Measurements from ENCODE around the gene CDH11.

CDH11 gene

DNA sequence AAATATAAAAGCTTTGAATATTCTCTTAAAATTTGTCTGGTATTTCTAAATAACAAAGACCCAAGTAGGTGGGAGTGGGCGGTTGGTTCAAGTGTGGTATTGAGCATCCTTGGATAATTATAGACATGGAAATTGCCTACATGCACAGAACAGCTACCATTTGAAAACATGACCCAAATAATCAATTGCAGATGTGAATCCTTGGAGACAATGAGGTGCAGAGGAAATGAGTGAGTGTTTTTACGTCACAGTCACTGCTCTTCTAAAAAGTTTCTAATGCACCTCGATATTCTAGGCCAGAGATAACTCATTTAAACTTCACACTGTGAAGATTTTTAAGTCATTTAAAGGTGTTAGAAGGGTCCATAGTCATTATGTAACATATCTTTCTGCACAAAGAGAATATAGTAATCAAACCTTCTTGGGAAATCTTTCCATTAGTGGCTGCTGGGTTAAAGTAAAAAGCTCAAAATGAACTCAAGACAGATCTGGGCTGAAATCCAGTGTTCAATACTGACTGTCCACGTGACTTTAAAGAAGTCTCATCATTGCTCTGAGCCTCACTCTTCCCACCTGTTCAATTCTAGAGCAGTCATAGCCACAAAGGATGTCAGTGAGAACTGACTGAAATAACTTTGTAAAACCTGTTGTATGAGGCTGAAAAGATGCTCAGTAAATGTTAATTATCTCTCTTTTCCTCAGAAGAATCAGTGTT is 144.5 kb downstream of the CDH11 start:
- DNase-seq (ENCODE audit: low read depth, low spot score), result no peak

DNA sequence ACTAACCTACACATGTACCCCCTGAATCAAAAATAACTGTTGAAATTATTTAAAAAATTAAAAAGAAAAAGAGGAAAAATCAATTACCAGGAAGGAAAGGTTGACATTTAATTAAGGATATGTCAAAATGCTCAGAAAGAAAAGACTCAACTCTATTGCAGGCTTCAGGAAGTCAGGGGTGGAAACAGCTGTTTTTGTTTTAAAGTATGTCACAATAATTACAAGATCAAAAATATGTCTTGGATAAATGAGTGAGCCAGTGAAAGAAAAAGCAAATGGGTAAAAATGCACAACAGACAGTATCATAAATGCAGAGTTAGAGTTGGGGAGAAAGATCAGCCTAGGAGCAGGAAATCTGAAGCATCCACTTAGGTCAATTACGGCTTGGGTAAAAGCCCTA is 146.0 kb downstream of the CDH11 start:
- DNase-seq (ENCODE audit: low read depth, low spot score), result no peak

DNA sequence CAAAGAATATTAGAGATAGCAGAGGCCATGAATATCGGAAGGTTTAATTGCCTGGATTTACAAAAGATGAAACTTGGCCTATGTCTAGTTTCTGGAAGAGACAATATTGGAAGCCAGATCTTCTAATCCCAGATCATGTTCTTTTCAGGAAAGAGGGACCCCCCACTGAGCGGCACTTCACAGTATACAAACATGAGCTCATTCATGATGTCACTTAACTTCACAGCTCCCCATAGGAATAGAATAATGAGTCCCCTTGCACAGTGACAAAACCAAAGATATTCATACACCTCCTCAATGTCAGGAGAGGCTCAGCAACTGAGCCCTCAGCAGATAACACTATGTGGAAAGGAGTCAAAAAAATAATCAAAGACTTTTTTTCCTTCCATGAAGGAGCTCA is 147.5 kb downstream of the CDH11 start:
- DNase-seq (ENCODE audit: low read depth, low spot score), result no peak

DNA sequence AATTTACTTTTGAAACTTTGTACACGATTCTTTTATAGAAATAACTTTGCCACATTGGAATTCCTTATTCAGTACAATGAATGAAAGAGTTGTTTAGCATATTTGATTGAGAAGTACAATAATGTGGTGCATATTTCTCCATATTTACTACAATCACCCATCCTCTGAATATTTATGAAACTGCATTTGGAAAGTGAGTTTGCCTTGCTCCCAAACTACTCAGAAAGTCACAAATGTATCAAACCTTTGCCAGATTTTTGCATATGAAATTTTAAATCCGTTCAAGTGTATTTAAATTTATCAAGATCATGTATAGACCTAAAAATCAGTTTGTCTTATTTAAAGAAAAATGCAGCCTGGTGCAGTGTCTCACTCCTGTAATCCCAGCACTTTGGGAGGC is 148.7 kb downstream of the CDH11 start:
- DNase-seq (ENCODE audit: low read depth, low spot score), result no peak

DNA sequence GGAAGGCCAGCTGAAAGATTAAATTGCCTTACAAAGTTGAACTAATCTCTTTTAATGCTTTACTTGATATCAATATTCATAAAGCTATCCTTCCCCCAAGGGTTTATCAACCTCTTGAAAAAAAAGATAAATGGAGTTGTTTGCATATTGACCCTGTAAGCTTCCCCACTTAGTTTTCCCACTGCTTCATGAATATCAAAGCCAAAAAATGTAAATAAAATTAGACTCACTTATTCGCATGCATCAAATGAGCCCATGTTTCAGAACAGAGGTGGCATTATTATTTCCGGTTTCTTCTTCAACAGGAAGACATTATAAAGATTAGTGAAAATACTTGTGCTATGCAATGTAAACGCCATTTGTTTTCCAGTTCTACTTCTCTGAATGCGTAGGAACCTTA is 150.7 kb downstream of the CDH11 start:
- DNase-seq (ENCODE audit: low read depth, low spot score), result no peak

DNA sequence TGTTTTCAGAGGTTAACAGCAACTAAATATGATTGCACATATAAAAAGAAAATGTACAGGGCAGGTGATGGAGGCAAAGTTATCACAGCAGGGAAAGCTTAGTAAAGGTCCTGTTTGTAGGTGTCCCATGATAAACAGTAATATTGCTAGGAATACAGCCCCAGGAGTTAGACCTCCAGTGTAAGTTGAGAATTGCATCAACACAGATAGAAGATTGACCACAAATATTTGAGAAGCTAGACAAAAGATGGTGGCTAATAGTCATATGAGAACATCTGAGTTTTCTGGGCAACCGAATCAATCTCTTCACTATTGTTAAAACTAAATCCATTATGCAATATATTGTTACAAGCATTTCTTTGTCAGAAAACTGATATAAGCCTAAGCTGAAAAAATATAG is 152.6 kb downstream of the CDH11 start:
- DNase-seq (ENCODE audit: low read depth, low spot score), result no peak

DNA sequence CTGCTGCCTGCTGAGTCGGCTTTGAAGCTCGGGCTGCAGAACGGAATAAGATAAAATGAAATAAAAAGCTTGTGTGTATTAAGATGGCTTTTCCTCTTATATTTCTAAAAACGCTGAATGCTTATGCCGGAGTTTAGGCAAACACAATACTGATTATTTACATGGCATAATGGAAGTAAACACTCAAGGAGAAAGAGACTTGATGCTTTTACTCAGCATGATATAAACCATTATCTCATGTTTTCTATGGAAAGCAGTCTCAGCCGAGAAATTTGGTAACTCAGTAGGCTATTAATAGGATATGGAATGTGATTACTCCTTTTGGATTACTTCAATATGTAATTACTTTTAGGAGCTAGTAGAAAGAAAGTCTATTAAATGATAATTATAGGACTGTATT is 153.3 kb downstream of the CDH11 start:
- DNase-seq (ENCODE audit: low read depth, low spot score), result no peak

DNA sequence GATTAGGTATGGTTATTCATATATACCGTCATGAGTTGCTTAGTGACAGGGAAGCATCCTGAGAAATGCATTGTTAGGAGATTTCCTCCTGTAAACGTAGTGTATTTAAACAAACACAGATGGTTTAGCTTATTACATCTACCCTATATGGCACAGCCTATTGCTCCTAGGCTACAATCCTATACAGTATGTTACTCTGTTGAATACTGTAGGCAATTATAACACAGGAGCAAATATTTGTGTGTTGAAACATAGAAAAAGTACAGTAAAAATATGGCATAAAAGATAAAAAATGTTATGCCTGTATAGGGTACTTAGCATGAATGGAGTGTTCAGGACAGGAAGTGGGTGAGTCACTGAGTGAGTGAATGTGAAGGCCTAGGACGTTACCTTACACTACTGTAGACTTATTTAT is 157.7 kb downstream of the CDH11 start:
- DNase-seq (ENCODE audit: low read depth, low spot score), result no peak

DNA sequence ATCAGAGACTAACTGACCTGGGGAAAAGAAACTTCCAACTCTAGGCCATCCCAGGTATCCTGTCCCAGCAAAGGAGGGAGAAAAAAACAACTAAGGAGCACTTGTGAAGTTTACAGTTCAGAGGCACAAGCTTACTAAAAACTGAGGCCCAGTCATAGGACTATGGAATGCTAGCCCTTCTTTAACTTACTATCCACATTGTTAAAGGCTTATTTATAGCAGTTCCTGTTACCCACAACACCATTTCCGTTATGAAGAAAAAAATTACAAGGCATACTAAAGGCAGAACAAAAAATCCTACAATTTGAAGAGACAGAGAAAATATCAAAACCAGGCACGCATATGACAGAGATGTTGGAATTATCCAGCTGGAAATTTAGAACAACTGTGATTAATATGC is 159.1 kb downstream of the CDH11 start:
- no peak for DNase-seq (ENCODE audit: low read depth, low spot score)

DNA sequence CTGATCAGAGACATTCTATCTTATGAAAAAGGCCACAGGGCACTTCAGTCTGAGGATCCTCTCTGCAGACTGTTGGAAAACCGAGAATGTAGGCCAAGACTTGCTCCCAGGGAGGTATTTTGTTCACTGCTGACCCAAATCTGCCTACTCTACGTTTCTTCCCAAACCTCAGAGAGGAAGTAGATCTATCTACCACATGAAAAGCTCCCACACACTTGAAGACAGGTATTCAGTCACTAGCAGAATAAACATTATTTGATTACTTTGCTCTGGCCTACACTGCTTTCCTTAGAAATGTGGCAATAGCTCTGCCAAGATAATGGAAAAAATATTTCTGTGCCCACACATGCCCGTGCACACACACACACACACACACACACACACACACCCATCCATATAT is 164.6 kb downstream of the CDH11 start:
- DNase-seq (ENCODE audit: low read depth, low spot score), result no peak

DNA sequence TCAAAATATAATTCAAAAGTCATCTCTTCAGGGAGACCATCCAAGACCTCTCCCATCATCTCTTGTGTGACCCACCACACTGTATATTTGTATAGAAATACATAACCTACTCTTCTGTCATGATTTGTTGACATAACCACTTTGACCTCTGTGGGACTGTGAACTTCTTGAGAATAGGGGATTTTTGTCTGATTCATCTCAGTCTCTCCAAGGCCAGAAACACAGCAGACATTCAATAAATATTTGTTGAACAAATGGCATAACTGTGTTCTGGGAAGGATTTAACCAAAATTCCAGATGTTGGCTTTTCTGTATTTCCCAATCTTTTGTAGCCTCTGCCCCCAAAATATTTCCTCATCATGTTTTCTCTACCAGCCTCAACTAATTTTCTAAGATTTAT is 169.7 kb downstream of the CDH11 start:
- peak; percentile 87 for DNase-seq (ENCODE audit: low read depth, low spot score)

DNA sequence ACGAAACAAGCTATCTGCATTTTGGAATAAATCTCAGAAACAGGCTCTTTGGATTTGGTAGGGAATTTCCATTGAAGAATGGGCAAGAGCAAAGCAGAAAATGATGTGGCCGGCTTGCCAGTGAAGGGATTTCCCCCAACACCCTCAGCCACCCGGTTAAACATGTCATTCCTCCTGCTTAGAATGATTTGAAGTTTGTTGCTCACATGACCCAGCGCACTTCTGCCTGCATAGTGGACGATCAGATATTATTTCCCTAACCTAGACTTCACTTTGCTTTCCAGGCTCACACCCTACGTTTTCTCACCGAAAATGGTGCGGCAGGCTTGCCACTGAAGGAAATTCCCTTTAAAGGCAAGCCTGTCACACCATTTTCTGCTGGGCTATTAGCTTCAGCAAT is 170.7 kb downstream of the CDH11 start:
- DNase-seq (ENCODE audit: low read depth, low spot score), result no peak

DNA sequence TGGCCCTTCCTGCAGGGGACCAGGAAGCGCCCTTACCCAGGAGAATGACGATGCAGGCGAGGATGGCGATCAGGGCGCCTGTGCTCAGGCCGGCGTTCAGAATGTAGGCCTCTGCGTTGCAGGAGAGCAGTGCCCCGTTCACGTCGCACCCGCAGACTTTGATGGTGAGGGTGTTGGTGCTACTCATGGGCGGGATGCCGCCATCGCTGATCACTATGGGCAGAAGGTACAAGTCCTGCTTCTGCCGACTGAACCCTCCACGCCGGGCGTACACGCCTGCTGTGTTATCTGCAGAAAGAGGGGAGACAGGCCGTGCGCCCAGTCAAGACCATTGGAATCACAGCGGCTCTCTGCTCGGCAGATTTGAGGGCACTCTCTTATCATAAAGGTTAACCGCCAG is 171.1 kb downstream of the CDH11 start:
- DNase-seq (ENCODE audit: low read depth, low spot score), result no peak

DNA sequence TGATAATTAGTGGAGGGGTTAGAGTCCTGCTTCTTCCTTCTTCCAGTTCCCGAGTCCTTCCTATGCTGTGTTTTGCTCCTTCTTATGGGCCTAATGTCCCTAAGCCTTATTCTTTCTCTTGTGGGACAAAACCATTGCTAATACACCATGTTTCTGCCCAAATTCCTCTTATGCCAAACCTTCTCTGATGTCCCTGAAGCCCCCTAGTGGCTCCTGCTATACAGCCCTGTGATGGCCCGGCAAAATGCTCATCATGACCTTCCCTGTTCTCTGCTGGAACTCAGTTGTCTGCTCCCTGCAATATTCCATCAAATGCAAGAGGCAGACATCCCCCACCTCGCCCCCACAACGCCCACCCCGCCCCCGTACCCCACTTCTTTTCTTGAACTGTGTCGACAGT is 171.6 kb downstream of the CDH11 start:
- DNase-seq (ENCODE audit: low read depth, low spot score), result no peak

DNA sequence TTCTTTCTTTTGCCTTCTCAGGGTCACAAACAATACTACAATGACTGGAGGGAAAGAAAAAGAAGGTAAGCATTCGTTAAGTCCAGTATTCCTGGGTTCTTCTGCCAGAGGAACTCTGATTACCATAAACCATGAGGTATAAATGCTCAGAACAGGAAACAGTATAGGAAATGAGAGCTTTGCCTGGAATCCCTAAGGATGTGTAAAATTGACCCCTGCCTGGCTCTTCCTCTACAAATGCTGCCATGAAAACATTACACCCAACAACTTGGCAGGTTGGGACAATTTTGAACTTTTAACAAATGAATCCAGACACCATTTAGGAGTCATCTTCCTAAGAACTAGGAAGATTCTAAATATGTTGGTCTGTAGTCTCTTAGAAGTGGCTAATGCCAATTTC is 173.8 kb downstream of the CDH11 start:
- DNase-seq (ENCODE audit: low read depth, low spot score), result no peak

DNA sequence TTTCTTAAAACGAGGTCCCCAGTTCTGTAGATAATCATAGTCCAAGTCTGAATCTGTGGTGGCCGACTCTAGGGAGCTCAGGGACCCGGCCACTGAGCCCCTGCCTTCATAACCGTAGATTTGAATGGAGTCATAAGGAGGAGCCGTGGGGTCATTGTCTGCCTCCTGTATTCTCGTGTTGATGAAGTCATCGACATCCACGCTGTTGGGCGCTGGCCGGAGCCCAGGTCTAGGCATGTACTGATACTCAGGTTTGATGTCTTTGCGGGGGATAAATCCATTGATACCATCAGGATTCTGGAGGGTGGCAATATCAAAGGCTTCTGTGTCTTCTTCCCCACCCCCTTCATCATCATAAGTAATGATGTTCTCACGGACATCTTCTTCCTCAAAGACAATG is 174.2 kb downstream of the CDH11 start:
- no peak for DNase-seq (ENCODE audit: low read depth, low spot score)

DNA sequence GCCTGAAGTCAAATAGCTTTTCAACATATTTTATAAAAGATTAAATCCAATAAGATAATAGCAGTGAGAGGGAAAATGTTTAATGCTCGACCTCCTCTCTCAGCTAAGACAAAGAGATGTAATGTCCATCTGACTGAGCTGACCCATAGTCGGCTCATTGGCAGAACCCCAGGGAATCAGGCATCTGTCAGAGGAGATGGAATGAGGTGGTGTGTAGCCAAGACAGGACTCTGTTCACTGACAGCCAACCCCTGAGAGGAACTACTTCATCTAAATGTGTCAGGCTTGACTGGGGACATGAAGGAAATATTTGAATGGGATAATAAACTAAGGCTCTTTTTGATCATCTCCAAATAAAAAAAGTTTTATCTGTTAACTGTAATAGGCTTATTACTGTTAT is 188.0 kb downstream of the CDH11 start:
- DNase-seq (ENCODE audit: low read depth, low spot score), result no peak

DNA sequence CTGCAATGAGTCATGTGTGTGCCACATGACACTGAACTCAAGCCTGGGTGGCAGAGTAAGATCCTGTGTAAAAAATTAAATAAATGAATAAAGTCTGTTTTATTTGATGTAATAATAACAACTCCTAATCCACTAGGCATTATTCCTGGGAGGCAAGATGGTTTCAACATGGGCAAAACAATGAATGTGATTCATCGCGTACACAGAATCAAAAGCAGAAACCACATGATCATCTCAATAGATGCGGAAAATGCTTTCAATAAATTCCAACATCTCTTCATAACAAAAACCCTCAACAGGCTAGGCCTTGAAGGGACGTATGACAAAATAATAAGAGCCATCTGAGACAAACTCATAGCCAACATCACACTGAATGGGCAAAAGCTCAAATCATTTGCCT is 195.4 kb downstream of the CDH11 start:
- no peak for DNase-seq (ENCODE audit: low read depth, low spot score)

DNA sequence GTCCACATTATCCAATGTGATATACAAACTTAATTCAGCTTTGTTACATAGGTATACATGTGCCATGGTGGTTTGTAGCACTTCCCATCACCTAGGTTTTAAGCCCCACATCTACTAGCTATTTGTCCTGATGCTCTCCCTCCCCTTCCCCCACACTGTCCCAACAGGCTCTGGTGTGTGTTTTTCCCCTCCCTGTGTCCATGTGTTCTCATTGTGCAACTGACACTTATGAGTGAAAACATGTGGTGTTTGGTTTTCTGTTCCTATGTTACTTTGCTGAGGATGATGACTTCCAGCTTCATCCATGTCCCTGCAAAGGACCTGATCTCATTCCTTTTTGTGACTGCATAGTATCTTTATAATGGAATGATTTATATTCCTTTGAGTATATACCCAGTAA is 196.7 kb downstream of the CDH11 start:
- no peak for DNase-seq (ENCODE audit: low read depth, low spot score)

DNA sequence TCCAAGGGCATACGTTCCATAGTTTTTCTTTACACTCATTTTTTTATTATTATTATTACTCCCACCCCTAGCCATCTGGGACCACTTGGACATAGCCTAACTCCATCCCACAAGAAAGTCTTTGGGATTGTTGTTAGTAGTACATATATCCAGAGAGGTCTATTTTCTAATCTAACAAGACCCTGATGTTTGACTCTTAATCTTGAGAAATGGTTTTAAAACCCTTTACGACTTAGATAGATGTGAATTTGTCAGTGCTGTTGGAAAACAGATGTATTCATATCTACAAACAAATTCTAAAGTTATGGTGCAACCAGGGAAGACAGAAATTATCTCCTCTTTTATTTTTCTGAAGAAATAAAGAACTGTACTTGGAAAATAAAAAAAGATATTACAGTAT is 197.8 kb downstream of the CDH11 start:
- no peak for DNase-seq (ENCODE audit: low read depth, low spot score)

DNA sequence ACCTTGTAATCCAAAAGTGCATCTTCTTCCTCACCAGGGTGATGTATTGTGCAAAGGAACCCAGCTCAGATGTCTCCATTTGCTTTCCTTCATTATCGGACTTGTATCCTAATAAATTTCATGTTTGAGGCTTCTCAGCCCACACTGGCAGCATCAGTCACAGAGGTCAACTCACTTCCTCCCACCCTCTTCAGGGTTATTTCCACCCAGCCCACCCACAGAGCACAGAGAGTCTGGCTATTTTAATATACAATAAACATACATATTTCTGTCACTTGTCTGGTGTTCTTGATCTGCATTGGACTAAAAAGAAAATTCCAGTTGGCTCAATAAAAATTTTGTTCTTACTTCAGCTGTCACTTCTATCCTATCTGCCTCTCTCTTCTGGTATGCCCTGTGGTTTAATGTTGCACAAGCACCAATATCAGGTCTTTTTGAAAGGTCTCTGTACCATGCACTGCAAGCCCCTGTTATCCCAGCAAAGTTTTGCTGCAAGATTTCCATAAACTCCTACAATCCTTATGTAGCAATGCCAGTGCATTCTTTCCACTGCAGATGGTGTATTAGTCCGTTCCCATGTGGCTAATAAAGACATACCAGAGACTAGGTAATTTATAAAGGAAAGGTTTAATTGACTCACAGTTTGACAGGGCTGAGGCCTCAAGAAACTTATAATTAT is 201.8 kb downstream of the CDH11 start:
- no peak for DNase-seq (ENCODE audit: low read depth, low spot score)

DNA sequence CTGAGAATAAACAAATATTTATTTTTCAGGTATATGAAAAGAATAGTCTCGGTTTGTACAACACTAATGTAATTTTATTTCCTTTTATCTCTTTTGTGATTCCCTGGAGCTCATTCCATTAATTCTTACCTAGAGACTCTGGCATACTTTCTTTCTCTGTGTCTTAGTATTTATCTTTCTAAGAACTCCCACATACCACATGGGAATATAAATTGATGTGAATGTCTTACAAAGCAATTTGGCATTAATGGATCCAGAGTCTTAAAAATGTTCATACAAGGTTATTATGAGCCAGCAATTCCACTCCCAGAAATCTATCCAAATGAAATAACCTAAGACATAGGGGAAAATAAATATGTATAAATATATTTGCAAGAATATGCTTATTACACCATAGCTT is 202.7 kb downstream of the CDH11 start:
- no peak for DNase-seq (ENCODE audit: low read depth, low spot score)

DNA sequence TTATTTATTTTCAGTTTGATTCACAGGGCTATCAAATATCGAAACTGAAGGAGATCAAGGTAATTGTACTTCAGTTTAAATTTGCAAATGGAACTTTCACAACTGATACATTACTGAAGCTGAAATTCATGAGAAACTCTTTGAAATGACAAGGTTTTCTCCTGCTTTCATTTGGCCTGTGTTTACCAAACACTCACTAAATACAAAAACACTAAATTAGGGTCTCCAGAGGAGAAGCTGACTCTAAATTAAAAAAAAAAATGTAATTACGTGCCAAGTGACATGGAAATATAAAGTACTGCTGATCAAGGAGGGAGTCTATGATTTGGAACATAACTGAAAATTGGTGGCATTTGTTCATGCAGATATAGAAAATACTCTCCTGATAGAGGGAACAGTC is 205.8 kb downstream of the CDH11 start:
- no peak for DNase-seq (ENCODE audit: low read depth, low spot score)

DNA sequence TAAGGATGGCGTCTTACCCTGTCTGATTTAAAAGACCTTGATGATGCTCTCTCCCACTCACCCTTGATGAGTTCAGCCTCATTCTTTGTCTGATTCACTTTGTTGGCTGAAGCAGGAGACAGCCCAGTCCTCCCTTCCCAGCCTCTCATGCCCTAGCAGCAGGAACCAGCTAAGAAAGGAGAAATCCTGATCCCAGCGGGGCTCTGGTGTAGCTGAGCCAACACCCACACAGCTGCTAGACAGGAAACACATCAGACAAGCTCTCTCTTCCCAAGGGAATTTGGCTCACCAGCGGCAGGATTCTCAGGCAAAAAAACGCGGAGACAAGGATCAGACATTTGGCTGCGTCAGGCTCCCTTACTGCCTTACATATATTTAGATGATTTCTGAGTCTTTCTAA is 211.5 kb downstream of the CDH11 start:
- DNase-seq (ENCODE audit: low read depth, low spot score), result peak; percentile 96

Measured in brain pericyte (primary cell).